Esophagus mucosa (tissue), 1 donor: ENCODE results near the gene GSTM2. TPM values are rescaled to one million over a fixed set of nuclear protein-coding genes. Genes with fewer than 3 reads are reported as not detected.
"Not testable (repeated sequence)": the region's sequence is repeated elsewhere in the genome, so short reads cannot be mapped to it uniquely, and the experiment has no call there.

Experiments used
- ATAC-seq: fragments of 200-7000 bp; cut with Tn5 transposase; one replicate; pipeline ENCODE4 v1.9.1; 2020
- total RNA-seq: library from RNA; stranded (reverse); gene quantifications from one replicate; pipeline ENCODE4 v1.2.4, GENCODE V29; 2023
- donor health status: DM: yes; HTN: yes; CAD: no.

GSTM2 gene
- total RNA-seq, 1 donor from 2014 or later, result 17.7 TPM

GRCh38 chr1:109685399-109685798, 17.5 kb downstream of the GSTM2 start:
- not testable (repeated sequence) for ATAC-seq

GRCh38 chr1:109685890-109686289, 18.0 kb downstream of the GSTM2 start:
- ATAC-seq, result not testable (repeated sequence)

GRCh38 chr1:109687109-109687508, 19.3 kb downstream of the GSTM2 start:
- ATAC-seq, result not testable (repeated sequence)

- ATAC-seq, result no peak
Measured at GRCh38 chr1:109687641-109688499, 20.0 kb downstream of the GSTM2 start, which contains the start of gene GSTM1. Gene GSTM1 (plus strand): TSS chr1:109687817. CDS start chr1:109687874, 57 bp downstream.

- ATAC-seq, result no peak
Measured at GRCh38 chr1:109689844-109690405, 22.1 kb downstream of the GSTM2 start.

- ATAC-seq, result no peak
Measured at GRCh38 chr1:109691759-109692158, 23.9 kb downstream of the GSTM2 start.

GRCh38 chr1:109694400-109694799, 26.5 kb downstream of the GSTM2 start:
- ATAC-seq, result not testable (repeated sequence)

- ATAC-seq, result not testable (repeated sequence)
Measured at GRCh38 chr1:109695138-109695537, 27.3 kb downstream of the GSTM2 start.

- no peak for ATAC-seq
Measured at GRCh38 chr1:109697066-109697465, 29.2 kb downstream of the GSTM2 start.

- not testable (repeated sequence) for ATAC-seq
Measured at GRCh38 chr1:109697861-109698260, 30.0 kb downstream of the GSTM2 start.

GRCh38 chr1:109702940-109703339, 35.1 kb downstream of the GSTM2 start:
- ATAC-seq, result not testable (repeated sequence)

- ATAC-seq, result no peak
Measured at GRCh38 chr1:109704173-109704572, 36.3 kb downstream of the GSTM2 start.

- no peak for ATAC-seq
Measured at GRCh38 chr1:109705411-109705810, 37.6 kb downstream of the GSTM2 start.

GRCh38 chr1:109708949-109709348, 41.1 kb downstream of the GSTM2 start:
- not testable (repeated sequence) for ATAC-seq

GRCh38 chr1:109709822-109710221, 42.0 kb downstream of the GSTM2 start:
- ATAC-seq, result not testable (repeated sequence)

GRCh38 chr1:109711593-109712320, 43.9 kb downstream of the GSTM2 start, which contains the start of gene GSTM5:
Gene GSTM5 (plus strand): TSS chr1:109712251. CDS start chr1:109712313, 62 bp downstream.
- not testable (repeated sequence) for ATAC-seq

GRCh38 chr1:109712321-109712864, 44.5 kb downstream of the GSTM2 start:
- ATAC-seq, result no peak

GRCh38 chr1:109713636-109714035, 45.8 kb downstream of the GSTM2 start:
- no peak for ATAC-seq

- ATAC-seq, result no peak
Measured at GRCh38 chr1:109714661-109715372, 47.0 kb downstream of the GSTM2 start.

- no peak for ATAC-seq
Measured at GRCh38 chr1:109716121-109716520, 48.3 kb downstream of the GSTM2 start.

- ATAC-seq, result peak; percentile 59
Measured at GRCh38 chr1:109716570-109717090, 48.8 kb downstream of the GSTM2 start.

GRCh38 chr1:109717729-109718128, 49.9 kb downstream of the GSTM2 start:
- peak; percentile 77 for ATAC-seq
